A549 (cell line): ENCODE measurements around the gene SKP1.

Source experiments
- FOSL2 ChIP-seq, 2 experiments: fragments of 450-650 bp in 1 of 2; fragments of >200 bp in 1 of 2; sonication (Bioruptor Twin) in 1 of 2; formaldehyde crosslinking; IDR thresholded peaks; 2 replicates each; pipeline versions ENCODE4 v1.5.0 to v1.6.1; 2016 to 2020; ENCODE audit warnings: mild to moderate bottlenecking in 1 of 2, moderate library complexity in 1 of 2
- GATA3 ChIP-seq: IDR thresholded peaks from 2 replicates; pipeline ENCODE4 v1.6.1; 2012; ENCODE audit warnings: borderline replicate concordance
- JUNB ChIP-seq: fragments of >200 bp; sonication (Bioruptor Twin); formaldehyde crosslinking; IDR thresholded peaks from 2 replicates; pipeline ENCODE4 v1.6.1; 2016
- KDM5A ChIP-seq: fragments of 200-600 bp; sonication (generic); IDR thresholded peaks from 2 replicates; pipeline ENCODE4 v1.6.1; 2016; ENCODE audit warnings: antibody characterized with exemption, mild to moderate bottlenecking
- NR3C1 ChIP-seq: fragments of >200 bp; sonication (Bioruptor Twin); formaldehyde crosslinking; IDR thresholded peaks from 3 replicates; pipeline ENCODE4 v1.6.1; 2017
- POLR2A ChIP-seq: IDR thresholded peaks from 2 replicates; pipeline ENCODE4 v1.6.1; 2012; ENCODE audit warnings: mild to moderate bottlenecking, low read length
- RAD21 ChIP-seq, 2 experiments: fragments of >200 bp in 1 of 2; sonication (Bioruptor Twin) in 1 of 2; formaldehyde crosslinking in 1 of 2; IDR thresholded peaks in 1 of 2; conservative IDR thresholded peaks in 1 of 2; 2 replicates in 1 of 2; 3 replicates in 1 of 2; pipeline ENCODE4 v1.6.1; 2012 to 2018; ENCODE audit warnings: inconsistent platforms in 1 of 2
- RARB ChIP-seq: fragments of 250-450 bp; sonication (Bioruptor Pico); IDR thresholded peaks from 2 replicates; pipeline ENCODE4 v1.8.0; 2021; ENCODE audit warnings: mild to moderate bottlenecking, moderate library complexity
- RFX5 ChIP-seq: fragments of 450-650 bp; IDR thresholded peaks from 2 replicates; pipeline ENCODE4 v1.7.1; 2014; ENCODE audit warnings: antibody characterized with exemption, mild to moderate bottlenecking, moderate library complexity
- SMC3 ChIP-seq: fragments of >200 bp; sonication (Bioruptor Twin); formaldehyde crosslinking; IDR thresholded peaks from 3 replicates; pipeline ENCODE4 v1.6.1; 2018; ENCODE audit warnings: inconsistent platforms
- TF ChIP-seq, protein P1 (sequence below): fragments of 250-450 bp; sonication (Bioruptor Pico); IDR thresholded peaks from 2 replicates; pipeline ENCODE4 v1.5.0; 2021; ENCODE audit warnings: mild to moderate bottlenecking, moderate library complexity, borderline replicate concordance
- TF ChIP-seq, protein P2 (sequence below): fragments of >200 bp; sonication (Bioruptor Twin); formaldehyde crosslinking; IDR thresholded peaks from 3 replicates; pipeline ENCODE4 v1.5.1; 2016
- TF ChIP-seq, protein P3 (sequence below): fragments of 200-600 bp; sonication (generic); IDR thresholded peaks from 2 replicates; pipeline ENCODE4 v1.6.1; 2016; ENCODE audit warnings: antibody characterized with exemption, mild to moderate bottlenecking, moderate library complexity

DNA sequence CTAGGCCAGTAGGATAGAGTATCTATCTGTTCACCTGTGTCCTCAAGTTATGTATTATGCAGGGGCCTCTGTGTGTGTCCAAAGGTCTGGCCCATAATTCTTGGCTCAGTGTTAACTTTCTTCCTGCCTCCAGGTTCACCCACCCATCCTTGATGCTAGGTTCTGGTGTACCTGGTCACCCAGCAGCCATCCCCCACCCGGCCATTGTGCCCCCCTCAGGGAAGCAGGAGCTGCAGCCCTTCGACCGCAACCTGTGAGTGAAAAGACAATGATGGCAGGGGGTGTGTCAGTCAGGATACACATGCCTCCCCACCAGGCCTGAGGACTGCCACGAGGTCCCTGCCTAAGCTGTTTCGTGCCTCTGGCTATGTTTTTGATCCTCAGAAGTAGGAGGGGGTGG, 34.7 kb downstream of the SKP1 start:
- TF ChIP-seq, protein P1, sequence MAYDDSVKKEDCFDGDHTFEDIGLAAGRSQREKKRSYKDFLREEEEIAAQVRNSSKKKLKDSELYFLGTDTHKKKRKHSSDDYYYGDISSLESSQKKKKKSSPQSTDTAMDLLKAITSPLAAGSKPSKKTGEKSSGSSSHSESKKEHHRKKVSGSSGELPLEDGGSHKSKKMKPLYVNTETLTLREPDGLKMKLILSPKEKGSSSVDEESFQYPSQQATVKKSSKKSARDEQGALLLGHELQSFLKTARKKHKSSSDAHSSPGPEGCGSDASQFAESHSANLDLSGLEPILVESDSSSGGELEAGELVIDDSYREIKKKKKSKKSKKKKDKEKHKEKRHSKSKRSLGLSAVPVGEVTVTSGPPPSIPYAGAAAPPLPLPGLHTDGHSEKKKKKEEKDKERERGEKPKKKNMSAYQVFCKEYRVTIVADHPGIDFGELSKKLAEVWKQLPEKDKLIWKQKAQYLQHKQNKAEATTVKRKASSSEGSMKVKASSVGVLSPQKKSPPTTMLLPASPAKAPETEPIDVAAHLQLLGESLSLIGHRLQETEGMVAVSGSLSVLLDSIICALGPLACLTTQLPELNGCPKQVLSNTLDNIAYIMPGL (CRISPR knock-in tag), result no peak
- TF ChIP-seq GATA3 (no peak), POLR2A (no peak), NR3C1 (no peak), RAD21 (conservative IDR thresholded peaks at IDR 0.05 in 1 of 2, IDR thresholded peaks at IDR 0.05 in 1 of 2) (no peak), KDM5A (no peak), SMC3 (no peak), RFX5 (no peak), RARB (CRISPR knock-in tag) (no peak), FOSL2 (IDR thresholded peaks at IDR 0.05) (no peak), FOSL2 (CRISPR knock-in tag; IDR thresholded peaks at IDR 0.05) (no peak), JUNB (no peak)
- TF ChIP-seq, protein P2, sequence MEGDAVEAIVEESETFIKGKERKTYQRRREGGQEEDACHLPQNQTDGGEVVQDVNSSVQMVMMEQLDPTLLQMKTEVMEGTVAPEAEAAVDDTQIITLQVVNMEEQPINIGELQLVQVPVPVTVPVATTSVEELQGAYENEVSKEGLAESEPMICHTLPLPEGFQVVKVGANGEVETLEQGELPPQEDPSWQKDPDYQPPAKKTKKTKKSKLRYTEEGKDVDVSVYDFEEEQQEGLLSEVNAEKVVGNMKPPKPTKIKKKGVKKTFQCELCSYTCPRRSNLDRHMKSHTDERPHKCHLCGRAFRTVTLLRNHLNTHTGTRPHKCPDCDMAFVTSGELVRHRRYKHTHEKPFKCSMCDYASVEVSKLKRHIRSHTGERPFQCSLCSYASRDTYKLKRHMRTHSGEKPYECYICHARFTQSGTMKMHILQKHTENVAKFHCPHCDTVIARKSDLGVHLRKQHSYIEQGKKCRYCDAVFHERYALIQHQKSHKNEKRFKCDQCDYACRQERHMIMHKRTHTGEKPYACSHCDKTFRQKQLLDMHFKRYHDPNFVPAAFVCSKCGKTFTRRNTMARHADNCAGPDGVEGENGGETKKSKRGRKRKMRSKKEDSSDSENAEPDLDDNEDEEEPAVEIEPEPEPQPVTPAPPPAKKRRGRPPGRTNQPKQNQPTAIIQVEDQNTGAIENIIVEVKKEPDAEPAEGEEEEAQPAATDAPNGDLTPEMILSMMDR, result no peak
- TF ChIP-seq, protein P3, sequence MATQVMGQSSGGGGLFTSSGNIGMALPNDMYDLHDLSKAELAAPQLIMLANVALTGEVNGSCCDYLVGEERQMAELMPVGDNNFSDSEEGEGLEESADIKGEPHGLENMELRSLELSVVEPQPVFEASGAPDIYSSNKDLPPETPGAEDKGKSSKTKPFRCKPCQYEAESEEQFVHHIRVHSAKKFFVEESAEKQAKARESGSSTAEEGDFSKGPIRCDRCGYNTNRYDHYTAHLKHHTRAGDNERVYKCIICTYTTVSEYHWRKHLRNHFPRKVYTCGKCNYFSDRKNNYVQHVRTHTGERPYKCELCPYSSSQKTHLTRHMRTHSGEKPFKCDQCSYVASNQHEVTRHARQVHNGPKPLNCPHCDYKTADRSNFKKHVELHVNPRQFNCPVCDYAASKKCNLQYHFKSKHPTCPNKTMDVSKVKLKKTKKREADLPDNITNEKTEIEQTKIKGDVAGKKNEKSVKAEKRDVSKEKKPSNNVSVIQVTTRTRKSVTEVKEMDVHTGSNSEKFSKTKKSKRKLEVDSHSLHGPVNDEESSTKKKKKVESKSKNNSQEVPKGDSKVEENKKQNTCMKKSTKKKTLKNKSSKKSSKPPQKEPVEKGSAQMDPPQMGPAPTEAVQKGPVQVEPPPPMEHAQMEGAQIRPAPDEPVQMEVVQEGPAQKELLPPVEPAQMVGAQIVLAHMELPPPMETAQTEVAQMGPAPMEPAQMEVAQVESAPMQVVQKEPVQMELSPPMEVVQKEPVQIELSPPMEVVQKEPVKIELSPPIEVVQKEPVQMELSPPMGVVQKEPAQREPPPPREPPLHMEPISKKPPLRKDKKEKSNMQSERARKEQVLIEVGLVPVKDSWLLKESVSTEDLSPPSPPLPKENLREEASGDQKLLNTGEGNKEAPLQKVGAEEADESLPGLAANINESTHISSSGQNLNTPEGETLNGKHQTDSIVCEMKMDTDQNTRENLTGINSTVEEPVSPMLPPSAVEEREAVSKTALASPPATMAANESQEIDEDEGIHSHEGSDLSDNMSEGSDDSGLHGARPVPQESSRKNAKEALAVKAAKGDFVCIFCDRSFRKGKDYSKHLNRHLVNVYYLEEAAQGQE, result no peak
